GM18861 (cell line): ENCODE results near the gene BBS2.
A peak's percentile ranks its signal among the peaks of the same experiment; 100 is the strongest.

Experiments
- ATAC-seq: cut with Tn5 transposase; IDR thresholded peaks from one replicate; pipeline ENCODE4 v1.9.1; 2021; ENCODE audit not compliant: unreplicated experiment

Gene BBS2

GRCh38 chr16:56478281-56479049 is 41.4 kb downstream of the BBS2 start:
- ATAC-seq, result no peak

- ATAC-seq, result no peak
Observed at GRCh38 chr16:56477096-56477878, 42.5 kb downstream of the BBS2 start.

GRCh38 chr16:56475201-56475600 is 44.6 kb downstream of the BBS2 start:
- no peak for ATAC-seq

- no peak for ATAC-seq
Observed at GRCh38 chr16:56470666-56471065, 49.2 kb downstream of the BBS2 start.

- no peak for ATAC-seq
Observed at GRCh38 chr16:56470232-56470631, 49.6 kb downstream of the BBS2 start.

- ATAC-seq, result no peak
Observed at GRCh38 chr16:56469748-56470147, 50.1 kb downstream of the BBS2 start.

GRCh38 chr16:56468800-56469199 is 51.0 kb downstream of the BBS2 start:
- no peak for ATAC-seq

GRCh38 chr16:56466344-56466743 is 53.5 kb downstream of the BBS2 start:
- no peak for ATAC-seq

GRCh38 chr16:56463153-56463552 is 56.7 kb downstream of the BBS2 start:
- no peak for ATAC-seq

- no peak for ATAC-seq
Observed at GRCh38 chr16:56462064-56462796, 57.6 kb downstream of the BBS2 start.

GRCh38 chr16:56460101-56460500 is 59.7 kb downstream of the BBS2 start:
- ATAC-seq, result no peak

- ATAC-seq, result no peak
Observed at GRCh38 chr16:56457927-56458470, 61.8 kb downstream of the BBS2 start.

GRCh38 chr16:56451753-56452689 is 67.8 kb downstream of the BBS2 start:
- peak; percentile 24 for ATAC-seq

GRCh38 chr16:56450986-56451752 is 68.7 kb downstream of the BBS2 start, which contains the start of the genes NUDT21 and OGFOD1:
Gene NUDT21, minus strand, starts transcription at chr16:56451332. Its CDS starts 130 bp downstream, at chr16:56451202.
Gene OGFOD1, plus strand, starts transcription at chr16:56451554. Its CDS starts 59 bp downstream, at chr16:56451613.
- peak; percentile 93 for ATAC-seq

- peak; percentile 7 for ATAC-seq
Observed at GRCh38 chr16:56450275-56450985, 69.4 kb downstream of the BBS2 start.

GRCh38 chr16:56448005-56448404 is 71.8 kb downstream of the BBS2 start:
- no peak for ATAC-seq

- ATAC-seq, result no peak
Observed at GRCh38 chr16:56447286-56447685, 72.5 kb downstream of the BBS2 start.

- ATAC-seq, result no peak
Observed at GRCh38 chr16:56438038-56438437, 81.8 kb downstream of the BBS2 start.

GRCh38 chr16:56436258-56436657 is 83.6 kb downstream of the BBS2 start:
- no peak for ATAC-seq
